Dendritic cell treated with granulocyte-macrophage colony-stimulating factor and Interleukin-4, amounts not matched to agents 40 ng/mL and 50 ng/mL, for 4 days (primary cell): ENCODE measurements around the gene PNMT.

ENCODE experiments used
- H3K27ac Mint-ChIP-seq: one replicate; pipeline ENCODE4 v1.8.0; 2022; ENCODE audit warnings: mild to moderate bottlenecking, mixed read lengths
- H3K27me3 Mint-ChIP-seq: one replicate; pipeline ENCODE4 v1.8.0; 2022; ENCODE audit warnings: mild to moderate bottlenecking, mixed read lengths
- H3K36me3 Mint-ChIP-seq: one replicate; pipeline ENCODE4 v1.8.0; 2022; ENCODE audit warnings: low read depth, mixed read lengths
- H3K4me1 Mint-ChIP-seq: one replicate; pipeline ENCODE4 v1.8.0; 2022; ENCODE audit warnings: low read depth, mixed read lengths
- H3K4me3 Mint-ChIP-seq: one replicate; pipeline ENCODE4 v1.8.0; 2022; ENCODE audit warnings: mild to moderate bottlenecking, moderate library complexity, mixed read lengths
- H3K9me3 Mint-ChIP-seq: one replicate; pipeline ENCODE4 v1.8.0; 2022; ENCODE audit warnings: mixed read lengths
- intact Hi-C: fragments of 100-400 bp; cut with micrococcal nuclease; formaldehyde crosslinking; loops from one replicate; pipeline ENCODE4 v1.15.0; 2022

PNMT gene

GRCh38 chr17:39674702-39675389 is 6.6 kb downstream of the PNMT start:
- Mint-ChIP-seq H3K4me1 (peaks cover 33% of the 10 kb centered on the region), H3K27me3 (peaks cover 39% of the 10 kb centered on the region), H3K9me3 (no peaks in the 10 kb centered on the region), H3K27ac (no peak overlapping the region), H3K4me3 (no peak overlapping the region), H3K36me3 (peaks cover 27% of the 10 kb centered on the region)
- intact Hi-C loops: no loop called here

DNA sequence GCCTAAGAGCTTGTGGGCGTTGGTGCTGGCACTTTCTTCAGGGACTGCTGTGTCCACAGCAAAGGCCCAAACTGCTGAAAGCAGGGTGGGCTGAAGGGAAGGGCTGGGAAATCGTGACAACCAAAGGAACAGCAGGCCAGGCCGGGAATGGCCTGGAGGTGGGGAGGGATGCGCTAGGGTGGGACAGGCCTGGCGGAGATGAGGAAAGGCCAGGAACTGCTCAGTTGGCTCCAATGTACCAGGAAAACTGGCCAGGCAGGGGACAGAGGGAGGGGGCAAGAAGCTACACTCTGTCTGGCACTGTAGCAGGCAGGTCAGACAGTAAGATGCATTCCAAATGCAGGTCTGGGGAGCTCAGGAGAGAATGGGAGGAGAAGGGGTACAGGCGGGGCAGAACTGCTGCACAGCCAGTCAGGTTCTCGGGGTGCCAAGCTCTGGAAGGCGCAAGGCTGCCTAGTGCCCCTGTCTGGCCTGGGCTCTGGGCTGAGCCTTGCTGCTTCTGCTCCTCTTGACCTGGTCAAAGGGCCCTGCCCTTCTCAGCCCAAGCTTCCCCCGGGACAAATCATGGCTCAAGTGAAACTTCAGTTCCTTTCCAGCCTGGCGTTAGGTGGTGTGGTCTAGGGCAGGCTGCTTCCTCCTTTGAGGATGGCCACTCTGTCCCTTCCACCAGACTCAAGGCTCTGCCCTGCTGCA is 7.3 kb downstream of the PNMT start:
- intact Hi-C loops: no loop called here
- Mint-ChIP-seq H3K4me3 (no peak overlapping the region), H3K27ac (no peak overlapping the region)

GRCh38 chr17:39676198-39676819 is 8.1 kb downstream of the PNMT start:
- no peaks in the 10 kb centered on the region for H3K9me3 Mint-ChIP-seq
- peaks cover 24% of the 10 kb centered on the region for H3K27me3 Mint-ChIP-seq
- peaks cover 39% of the 10 kb centered on the region for H3K36me3 Mint-ChIP-seq
- H3K27ac Mint-ChIP-seq: no peak overlapping the region
- no peak overlapping the region for H3K4me3 Mint-ChIP-seq
- H3K4me1 Mint-ChIP-seq: peaks cover 43% of the 10 kb centered on the region
- intact Hi-C loops: no loop called here

More for the DNA sequence above, 7.3 kb downstream of the PNMT start:
- Mint-ChIP-seq H3K27me3 (peaks cover 32% of the 10 kb centered on the region), H3K4me1 (peaks cover 40% of the 10 kb centered on the region), H3K9me3 (no peaks in the 10 kb centered on the region), H3K36me3 (peaks cover 32% of the 10 kb centered on the region)

DNA sequence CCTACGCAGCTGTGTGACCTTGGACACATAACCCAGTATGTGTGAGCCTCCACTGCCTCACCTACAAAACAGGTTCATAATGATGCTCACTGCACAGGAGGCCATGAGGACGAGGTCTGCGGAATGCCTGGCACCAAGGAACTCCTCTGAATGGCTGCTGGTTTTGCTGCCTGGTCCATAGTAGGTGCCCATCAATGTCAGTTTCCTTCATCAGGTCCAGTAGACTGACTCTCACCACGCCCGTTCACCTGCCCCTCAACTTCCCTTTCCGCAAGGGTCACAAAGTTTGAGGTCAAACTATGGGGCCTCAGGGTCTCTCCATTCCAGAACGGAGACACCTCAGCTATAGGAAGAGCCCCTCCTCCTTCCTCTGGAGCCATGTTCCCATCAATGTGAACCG is 8.8 kb downstream of the PNMT start:
- Mint-ChIP-seq H3K36me3 (peaks cover 46% of the 10 kb centered on the region), H3K27ac (no peak overlapping the region), H3K27me3 (peaks cover 17% of the 10 kb centered on the region), H3K4me1 (peaks cover 38% of the 10 kb centered on the region), H3K9me3 (no peaks in the 10 kb centered on the region), H3K4me3 (no peak overlapping the region)
- intact Hi-C loops: no loop called here

- intact Hi-C loops: no loop called here
Observed at GRCh38 chr17:39677542-39678339, 9.5 kb downstream of the PNMT start.

DNA sequence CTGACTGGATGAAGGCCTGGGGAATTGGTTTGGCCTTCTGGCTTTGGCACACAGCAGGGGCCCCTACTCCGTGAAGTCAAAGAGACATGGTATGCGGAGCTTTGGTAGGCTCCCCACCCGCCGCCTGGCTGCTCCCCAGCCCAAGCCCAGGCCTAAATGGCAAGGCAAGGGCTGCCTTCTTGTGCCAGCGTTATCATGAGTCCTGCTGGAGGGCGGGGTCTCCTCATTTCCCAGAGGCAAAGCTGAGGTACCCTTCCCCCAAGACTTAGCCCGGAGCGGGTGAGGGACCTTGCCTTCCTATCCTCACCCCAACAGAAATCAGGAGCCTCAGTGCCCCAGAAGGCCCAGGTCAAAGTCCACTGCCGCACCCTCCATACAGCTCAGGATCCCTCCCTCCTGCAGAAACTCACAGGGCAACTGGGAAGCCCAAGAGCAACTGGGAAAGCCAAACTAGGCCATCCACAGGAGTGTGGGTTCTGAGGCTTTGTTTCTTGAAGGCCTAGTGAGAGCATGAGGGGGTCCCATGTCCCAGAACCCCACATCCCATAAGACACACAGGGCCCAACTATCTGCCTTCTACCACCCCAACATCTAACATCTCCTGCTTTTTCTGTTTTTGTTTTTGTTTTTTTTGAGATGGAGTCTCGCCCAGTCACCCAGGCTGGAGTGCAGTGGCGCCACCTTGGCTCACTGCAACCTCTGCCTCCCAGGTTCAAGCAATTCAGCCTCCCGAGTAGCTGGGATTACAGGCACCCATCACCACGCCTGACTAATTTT is 10.3 kb downstream of the PNMT start:
- intact Hi-C loops: no loop called here
- Mint-ChIP-seq H3K4me1 (peaks cover 35% of the 10 kb centered on the region), H3K9me3 (no peaks in the 10 kb centered on the region), H3K36me3 (peaks cover 57% of the 10 kb centered on the region), H3K4me3 (no peak overlapping the region), H3K27me3 (peaks cover 6% of the 10 kb centered on the region), H3K27ac (no peak overlapping the region)

More at GRCh38 chr17:39677542-39678339, 9.5 kb downstream of the PNMT start:
- Mint-ChIP-seq H3K27me3 (peaks cover 11% of the 10 kb centered on the region), H3K36me3 (peaks cover 49% of the 10 kb centered on the region), H3K27ac (no peak overlapping the region), H3K9me3 (no peaks in the 10 kb centered on the region), H3K4me3 (no peak overlapping the region), H3K4me1 (peaks cover 35% of the 10 kb centered on the region)

DNA sequence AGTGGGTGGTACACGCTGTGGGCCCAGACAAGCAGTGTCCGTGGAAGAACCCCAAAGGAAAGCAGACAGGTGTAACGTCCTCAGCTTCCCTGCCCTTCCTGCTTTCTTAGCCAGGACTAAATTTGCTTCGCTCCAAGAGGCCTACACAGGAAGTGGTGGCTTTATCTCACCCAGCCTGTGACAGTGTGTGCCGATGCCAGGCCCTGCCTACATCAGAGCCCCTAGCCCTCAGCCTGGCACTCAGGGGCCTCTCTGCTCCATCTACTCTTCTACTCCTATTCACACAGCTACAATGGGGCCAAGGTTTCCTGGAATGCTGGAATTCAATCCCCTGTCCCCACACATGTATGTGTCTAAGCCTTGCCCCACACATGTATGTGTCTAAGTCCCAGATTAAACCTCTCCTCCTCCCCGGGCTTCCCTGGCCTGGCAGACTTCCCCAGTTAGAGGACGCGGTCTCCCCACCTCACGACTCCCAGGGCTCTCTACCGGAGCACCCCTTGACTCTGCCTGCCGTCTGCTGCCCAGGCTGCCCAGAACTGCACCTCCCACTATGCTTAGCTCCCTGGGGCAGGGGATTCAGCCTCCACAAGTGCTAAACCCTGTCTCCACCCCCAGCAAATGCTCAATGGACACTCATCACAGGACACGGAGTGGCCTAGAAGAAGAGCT is 11.4 kb downstream of the PNMT start:
- Mint-ChIP-seq H3K4me1 (peaks cover 35% of the 10 kb centered on the region), H3K27ac (peak overlapping the region; percentile 74), H3K4me3 (no peak overlapping the region), H3K27me3 (peaks cover 2% of the 10 kb centered on the region), H3K9me3 (no peaks in the 10 kb centered on the region), H3K36me3 (peaks cover 66% of the 10 kb centered on the region)
- intact Hi-C loops: no loop called here

GRCh38 chr17:39683295-39683939 is 15.2 kb downstream of the PNMT start:
- no peak overlapping the region for H3K27ac Mint-ChIP-seq
- no peak overlapping the region for H3K4me3 Mint-ChIP-seq
- peaks cover 32% of the 10 kb centered on the region for H3K4me1 Mint-ChIP-seq
- H3K27me3 Mint-ChIP-seq: no peaks in the 10 kb centered on the region
- intact Hi-C loops: no loop called here
- no peaks in the 10 kb centered on the region for H3K9me3 Mint-ChIP-seq
- H3K36me3 Mint-ChIP-seq: peaks cover 71% of the 10 kb centered on the region

DNA sequence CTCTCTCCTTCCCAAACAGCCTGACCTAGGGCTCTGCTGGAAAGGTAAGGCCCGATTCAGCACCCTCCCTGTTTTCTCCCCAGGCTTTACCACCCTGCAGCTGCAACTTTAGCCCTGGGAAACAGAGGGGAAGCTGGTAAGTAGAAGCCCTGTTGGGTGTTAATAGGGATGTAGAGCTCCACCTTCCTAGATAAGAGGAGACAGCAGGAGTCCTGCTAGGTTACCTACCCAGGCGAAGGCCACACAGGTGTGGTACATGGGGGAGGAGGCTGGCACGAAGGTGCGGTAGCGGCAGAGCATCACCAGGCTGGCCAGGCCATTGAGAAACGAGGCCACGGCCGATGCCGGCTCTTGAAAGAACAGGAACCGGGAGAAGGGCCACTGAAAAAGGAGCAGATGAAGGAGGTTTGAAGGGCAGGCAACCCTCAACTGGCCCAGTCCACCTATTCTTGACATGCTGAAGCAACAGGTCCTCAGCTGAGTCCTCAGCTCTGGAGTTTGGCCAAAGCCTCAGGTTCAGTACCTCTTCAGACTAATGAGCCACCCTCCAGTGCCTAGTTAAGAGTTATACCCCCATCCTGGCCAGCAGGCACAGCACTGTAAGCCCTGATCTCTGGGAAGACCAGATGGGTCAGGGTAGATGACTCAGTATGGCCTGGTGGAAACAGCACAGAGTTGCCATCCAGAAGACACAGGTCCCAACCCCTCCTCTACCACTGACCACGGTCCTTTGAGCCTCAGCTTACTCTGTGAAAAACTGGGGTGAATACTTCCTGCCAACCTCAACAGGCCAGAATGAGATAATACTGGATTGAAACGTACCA is 16.3 kb downstream of the PNMT start:
- Mint-ChIP-seq H3K36me3 (peaks cover 65% of the 10 kb centered on the region), H3K27me3 (no peaks in the 10 kb centered on the region), H3K9me3 (no peaks in the 10 kb centered on the region), H3K27ac (no peak overlapping the region), H3K4me3 (no peak overlapping the region), H3K4me1 (peaks cover 34% of the 10 kb centered on the region)
- intact Hi-C loops: loop anchor here (5.0 kb wide), 1 partner anchor 243 kb away; the partner anchor contains the start of genes LRRC3C and ORMDL3

DNA sequence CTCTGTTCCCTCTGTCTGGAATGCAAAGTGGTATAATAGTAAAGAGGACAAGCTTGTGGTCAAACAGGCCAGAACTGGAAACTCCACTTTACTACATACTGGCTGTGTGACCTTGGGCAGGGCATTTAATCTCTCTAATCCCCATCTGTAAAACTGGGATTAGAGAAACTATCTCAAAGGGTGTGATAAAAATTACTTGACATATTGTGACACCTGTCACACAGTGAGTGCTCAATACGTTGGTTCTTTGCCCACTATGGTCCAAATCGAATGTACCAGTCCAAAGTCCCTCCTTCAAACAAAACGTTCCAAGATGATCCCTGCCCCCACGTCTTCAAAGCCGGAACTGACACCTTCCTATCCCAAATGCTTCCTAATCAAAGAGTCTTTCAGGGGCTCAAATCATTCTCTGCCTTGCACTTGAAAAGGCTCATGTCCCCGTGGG is 18.9 kb downstream of the PNMT start:
- Mint-ChIP-seq H3K36me3 (peaks cover 44% of the 10 kb centered on the region), H3K4me1 (peaks cover 21% of the 10 kb centered on the region), H3K27me3 (peaks cover 5% of the 10 kb centered on the region), H3K9me3 (no peaks in the 10 kb centered on the region), H3K27ac (peak overlapping the region; percentile 84), H3K4me3 (peak overlapping the region; percentile 84)
- intact Hi-C loops: loop anchor here (5.0 kb wide), 1 partner anchor 240 kb away; the partner anchor contains the start of genes LRRC3C and ORMDL3

DNA sequence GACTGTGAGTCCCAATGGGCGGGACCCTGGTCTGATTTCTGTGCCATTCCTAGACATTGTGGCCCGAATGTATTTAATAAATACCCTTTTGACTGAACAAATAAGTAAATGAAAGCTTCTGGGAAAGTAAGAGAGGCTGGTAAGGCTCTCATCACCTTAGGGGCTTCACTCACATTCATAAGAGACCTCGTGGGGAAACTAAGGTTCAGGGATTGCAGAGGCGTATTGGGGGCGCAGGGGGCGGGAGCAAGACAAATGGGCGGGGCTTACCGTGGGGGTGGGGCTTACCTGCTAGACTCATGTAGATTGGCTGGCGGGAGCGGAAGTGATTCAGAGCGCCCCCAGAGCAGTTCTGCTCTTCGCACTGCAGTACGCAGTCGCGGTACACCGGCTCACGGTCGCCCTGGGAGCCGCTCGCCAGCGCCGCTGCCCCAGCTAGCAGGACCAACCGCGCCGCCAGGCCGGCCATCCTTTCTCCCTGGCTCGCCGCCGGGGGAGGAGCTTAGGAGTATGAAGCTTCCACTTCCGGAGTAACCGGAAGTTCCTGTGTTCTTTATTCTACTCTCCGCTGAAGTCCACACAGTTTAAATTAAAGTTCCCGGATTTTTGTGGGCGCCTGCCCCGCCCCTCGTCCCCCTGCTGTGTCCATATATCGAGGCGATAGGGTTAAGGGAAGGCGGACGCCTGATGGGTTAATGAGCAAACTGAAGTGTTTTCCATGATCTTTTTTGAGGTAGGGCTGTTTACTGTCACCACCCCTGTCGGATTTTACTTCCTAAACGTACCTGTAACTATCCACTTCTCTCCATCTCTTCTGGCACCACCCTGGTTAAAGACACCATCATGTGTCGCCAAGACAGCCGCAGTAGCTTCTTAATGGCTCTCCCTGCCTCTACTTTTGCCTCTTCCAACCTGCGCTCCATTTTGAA is 19.6 kb downstream of the PNMT start, which contains the start of gene PGAP3:
Gene PGAP3, minus strand, starts transcription at position 512 of the 929 bp plus-strand sequence. Its CDS starts 43 bp downstream, at position 469.
- no peaks in the 10 kb centered on the region for H3K9me3 Mint-ChIP-seq
- intact Hi-C loops: loop anchor here (1.0 to 5.0 kb wide), 2 partner anchors 42 to 239 kb away; partner anchors contain the start of genes LRRC3C, MIEN1 and ORMDL3
- H3K27ac Mint-ChIP-seq: peak within 1 kb of the TSS; percentile 84
- peaks cover 40% of the 10 kb centered on the region for H3K36me3 Mint-ChIP-seq
- peaks cover 5% of the 10 kb centered on the region for H3K27me3 Mint-ChIP-seq
- H3K4me1 Mint-ChIP-seq: peaks cover 21% of the 10 kb centered on the region
- peak within 1 kb of the TSS; percentile 84 for H3K4me3 Mint-ChIP-seq
